Neuron (in vitro differentiated cells): ENCODE results near the gene CEMIP.

Source experiments
- H2AFZ ChIP-seq: one replicate; pipeline ENCODE4 v1.6.1; 2013; ENCODE audit warnings: low read depth, mild to moderate bottlenecking, inconsistent platforms, low read length, moderate library complexity
- H3K27me3 ChIP-seq: one replicate; pipeline ENCODE4 v1.6.1; 2013; ENCODE audit warnings: low read length; ENCODE audit not compliant: insufficient read depth
- H3K36me3 ChIP-seq: one replicate; pipeline ENCODE4 v1.6.1; 2013; ENCODE audit warnings: low read length; ENCODE audit not compliant: insufficient read depth
- H3K4me1 ChIP-seq: one replicate; pipeline ENCODE4 v1.6.1; 2013; ENCODE audit warnings: low read length; ENCODE audit not compliant: insufficient read depth
- H3K4me3 ChIP-seq: 2 replicates; pipeline ENCODE4 v1.5.1; 2013; ENCODE audit warnings: mild to moderate bottlenecking, low read length, moderate library complexity
- H3K9me3 ChIP-seq: one replicate; pipeline ENCODE4 v1.6.1; 2013; ENCODE audit warnings: low read length

CEMIP gene

GRCh38 chr15:80883641-80884040, 104.5 kb downstream of the CEMIP start:
- no peaks in the 10 kb centered on the region for H3K36me3 ChIP-seq
- H2AFZ ChIP-seq = no peak overlapping the region
- no peaks in the 10 kb centered on the region for H3K27me3 ChIP-seq
- no peak overlapping the region for H3K4me3 ChIP-seq
- no peaks in the 10 kb centered on the region for H3K9me3 ChIP-seq
- no peaks in the 10 kb centered on the region for H3K4me1 ChIP-seq

- H3K4me1 ChIP-seq = no peaks in the 10 kb centered on the region
- no peak overlapping the region for H3K4me3 ChIP-seq
- H2AFZ ChIP-seq = no peak overlapping the region
- no peaks in the 10 kb centered on the region for H3K9me3 ChIP-seq
- H3K36me3 ChIP-seq = no peaks in the 10 kb centered on the region
- no peaks in the 10 kb centered on the region for H3K27me3 ChIP-seq
Observed at GRCh38 chr15:80885016-80885579, 105.9 kb downstream of the CEMIP start.

GRCh38 chr15:80887148-80887547, 108.0 kb downstream of the CEMIP start:
- H3K4me3 ChIP-seq = no peak overlapping the region
- H3K9me3 ChIP-seq = no peaks in the 10 kb centered on the region
- H3K27me3 ChIP-seq = no peaks in the 10 kb centered on the region
- no peaks in the 10 kb centered on the region for H3K4me1 ChIP-seq
- no peaks in the 10 kb centered on the region for H3K36me3 ChIP-seq
- no peak overlapping the region for H2AFZ ChIP-seq

- no peaks in the 10 kb centered on the region for H3K36me3 ChIP-seq
- H3K4me1 ChIP-seq = no peaks in the 10 kb centered on the region
- H3K4me3 ChIP-seq = no peak overlapping the region
- H3K9me3 ChIP-seq = no peaks in the 10 kb centered on the region
- no peaks in the 10 kb centered on the region for H3K27me3 ChIP-seq
- H2AFZ ChIP-seq = no peak overlapping the region
Observed at GRCh38 chr15:80888846-80889245, 109.7 kb downstream of the CEMIP start.

- Histone ChIP-seq H2AFZ (no peak overlapping the region), H3K27me3 (no peaks in the 10 kb centered on the region), H3K36me3 (no peaks in the 10 kb centered on the region), H3K9me3 (no peaks in the 10 kb centered on the region), H3K4me3 (no peak overlapping the region), H3K4me1 (no peaks in the 10 kb centered on the region)
Observed at GRCh38 chr15:80890341-80891005, 111.3 kb downstream of the CEMIP start.

GRCh38 chr15:80891006-80891405, 111.8 kb downstream of the CEMIP start:
- Histone ChIP-seq H3K27me3 (no peaks in the 10 kb centered on the region), H2AFZ (no peak overlapping the region), H3K4me3 (no peak overlapping the region), H3K9me3 (no peaks in the 10 kb centered on the region), H3K4me1 (no peaks in the 10 kb centered on the region), H3K36me3 (no peaks in the 10 kb centered on the region)

- Histone ChIP-seq H3K36me3 (no peaks in the 10 kb centered on the region), H3K4me3 (no peak overlapping the region), H3K27me3 (no peaks in the 10 kb centered on the region), H2AFZ (no peak overlapping the region), H3K9me3 (no peaks in the 10 kb centered on the region), H3K4me1 (no peaks in the 10 kb centered on the region)
Observed at GRCh38 chr15:80892414-80892813, 113.2 kb downstream of the CEMIP start.

GRCh38 chr15:80893777-80894176, 114.6 kb downstream of the CEMIP start:
- Histone ChIP-seq H3K27me3 (no peaks in the 10 kb centered on the region), H3K4me3 (no peak overlapping the region), H3K36me3 (no peaks in the 10 kb centered on the region), H2AFZ (no peak overlapping the region), H3K9me3 (no peaks in the 10 kb centered on the region), H3K4me1 (no peaks in the 10 kb centered on the region)

- no peaks in the 10 kb centered on the region for H3K36me3 ChIP-seq
- H3K4me1 ChIP-seq = no peaks in the 10 kb centered on the region
- H3K9me3 ChIP-seq = no peaks in the 10 kb centered on the region
- H3K27me3 ChIP-seq = no peaks in the 10 kb centered on the region
- no peak overlapping the region for H3K4me3 ChIP-seq
- H2AFZ ChIP-seq = no peak overlapping the region
Observed at GRCh38 chr15:80895091-80895490, 115.9 kb downstream of the CEMIP start.

GRCh38 chr15:80895965-80896364, 116.8 kb downstream of the CEMIP start:
- Histone ChIP-seq H3K4me1 (no peaks in the 10 kb centered on the region), H3K27me3 (no peaks in the 10 kb centered on the region), H3K9me3 (no peaks in the 10 kb centered on the region), H2AFZ (no peak overlapping the region), H3K4me3 (no peak overlapping the region), H3K36me3 (no peaks in the 10 kb centered on the region)

- H2AFZ ChIP-seq = no peak overlapping the region
- no peaks in the 10 kb centered on the region for H3K36me3 ChIP-seq
- H3K4me1 ChIP-seq = no peaks in the 10 kb centered on the region
- no peaks in the 10 kb centered on the region for H3K9me3 ChIP-seq
- H3K4me3 ChIP-seq = no peak overlapping the region
- H3K27me3 ChIP-seq = no peaks in the 10 kb centered on the region
Observed at GRCh38 chr15:80898040-80898439, 118.9 kb downstream of the CEMIP start.

GRCh38 chr15:80902298-80902801, 123.2 kb downstream of the CEMIP start:
- H3K9me3 ChIP-seq = peaks cover 3% of the 10 kb centered on the region
- no peaks in the 10 kb centered on the region for H3K27me3 ChIP-seq
- H3K36me3 ChIP-seq = no peaks in the 10 kb centered on the region
- H2AFZ ChIP-seq = no peak overlapping the region
- H3K4me3 ChIP-seq = no peak overlapping the region
- no peaks in the 10 kb centered on the region for H3K4me1 ChIP-seq

GRCh38 chr15:80904998-80905397, 125.8 kb downstream of the CEMIP start:
- H3K36me3 ChIP-seq = no peaks in the 10 kb centered on the region

More at GRCh38 chr15:80904998-80905397, 125.8 kb downstream of the CEMIP start:
- Histone ChIP-seq H3K27me3 (no peaks in the 10 kb centered on the region), H3K4me3 (no peak overlapping the region), H3K9me3 (peaks cover 4% of the 10 kb centered on the region), H2AFZ (no peak overlapping the region), H3K4me1 (no peaks in the 10 kb centered on the region)
